GM12878 (cell line): Measurements from ENCODE around the gene HP1BP3. TPM values are rescaled to one million over a fixed set of nuclear protein-coding genes. Genes with fewer than 3 reads are reported as not detected.

ENCODE experiments used
- ATAC-seq: fragments of 200-7000 bp; cut with Tn5 transposase; 3 replicates; pipeline ENCODE4 v1.9.1; 2020; ENCODE audit warnings: mild to moderate bottlenecking, moderate library complexity
- BruUV-seq: library from RNA; stranded (reverse); fragments of 400-500 nt; replicated peaks from 2 replicates; lab custom pipeline; 2021; lab: Mats Ljungman, UMichigan
- CTCF ChIA-PET: fragments of 300-600 bp; sonication (Branson Sonifier 250); formaldehyde crosslinking; extraction: SDS; loops from one replicate; lab custom pipeline; 2021; ENCODE audit warnings: inconsistent platforms; lab: Yijun Ruan, JAX
- POLR2A ChIA-PET: fragments of 350-600 bp; formaldehyde crosslinking; extraction: SDS; loops from one replicate; lab custom pipeline; 2021; ENCODE audit warnings: inconsistent platforms; lab: Charles Lee
- RAD21 ChIA-PET: fragments of 300-600 bp; sonication (Branson Sonifier 250); formaldehyde crosslinking; loops from one replicate; lab custom pipeline; 2023; ENCODE audit warnings: antibody characterized with exemption; ENCODE audit not compliant: unreplicated experiment; lab: Charles Lee
- SMC1A ChIA-PET: fragments of 300-600 bp; sonication (Branson Sonifier 250); formaldehyde crosslinking; loops from one replicate; lab custom pipeline; 2023; ENCODE audit not compliant: unreplicated experiment, uncharacterized antibody; lab: Charles Lee
- DNase-seq: peaks from one replicate; pipeline ENCODE4 v3.0.0-alpha.2; 2011; ENCODE audit warnings: low read depth, low spot score
- FAIRE-seq: peaks from 3 replicates; lab custom pipeline; 2011; peaks lifted over from hg19 to GRCh38; lab: Jason Lieb, UNC
- H2AFZ ChIP-seq: 2 replicates; pipeline ENCODE4 v1.6.0; 2011; ENCODE audit warnings: low read depth, low read length, control low read depth; ENCODE audit not compliant: control insufficient read depth
- H3K27ac ChIP-seq: 2 replicates; pipeline ENCODE4 v1.5.1; 2011; ENCODE audit warnings: control low read depth; ENCODE audit not compliant: control insufficient read depth, insufficient read depth
- H3K27me3 ChIP-seq, 2 experiments: replicated peaks in 1 of 2; 2 replicates each; pipeline versions ENCODE4 v1.6.0 to v1.6.1; 2011; ENCODE audit warnings: low read length in 1 of 2; ENCODE audit not compliant: control insufficient read depth in 2 of 2, insufficient read depth in 2 of 2
- H3K36me3 ChIP-seq, 2 experiments: 2 replicates each; pipeline ENCODE4 v1.5.1; 2011; ENCODE audit warnings: low read length in 1 of 2; ENCODE audit not compliant: control insufficient read depth in 2 of 2, insufficient read depth in 2 of 2
- H3K4me1 ChIP-seq: 2 replicates; pipeline ENCODE4 v1.6.1; 2011; ENCODE audit warnings: mild to moderate bottlenecking, low read length, moderate library complexity, mixed read lengths; ENCODE audit not compliant: control insufficient read depth, insufficient read depth
- H3K4me2 ChIP-seq: 2 replicates; pipeline ENCODE4 v1.6.0; 2011; ENCODE audit warnings: control low read depth; ENCODE audit not compliant: control insufficient read depth, insufficient read depth
- H3K4me3 ChIP-seq: fragments of 200-600 bp; sonication (generic); 2 replicates; pipeline ENCODE4 v1.5.1; 2016
- H3K79me2 ChIP-seq: 2 replicates; pipeline ENCODE4 v1.6.0; 2011; ENCODE audit warnings: low read length; ENCODE audit not compliant: control insufficient read depth, insufficient read depth
- H3K9ac ChIP-seq: 2 replicates; pipeline ENCODE4 v1.8.0; 2011; ENCODE audit warnings: low read length, control low read depth, mixed read lengths; ENCODE audit not compliant: control insufficient read depth, insufficient read depth
- H3K9me3 ChIP-seq: replicated peaks from 3 replicates; pipeline ENCODE4 v1.5.1; 2011; ENCODE audit warnings: mild to moderate bottlenecking, low read length; ENCODE audit not compliant: control insufficient read depth, insufficient read depth
- H4K20me1 ChIP-seq: 2 replicates; pipeline ENCODE4 v1.6.0; 2011; ENCODE audit not compliant: control insufficient read depth, insufficient read depth
- BHLHE40 ChIP-seq, 2 experiments: fragments of 450-650 bp in 1 of 2; IDR thresholded peaks; 2 replicates each; pipeline ENCODE4 v1.6.1; 2011 to 2017; ENCODE audit warnings: low read depth in 2 of 2, borderline replicate concordance in 1 of 2, improper control_type of control experiment in 1 of 2, low read length in 1 of 2, mild to moderate bottlenecking in 1 of 2
- CBX5 ChIP-seq: sonication (generic); IDR thresholded peaks from 2 replicates; pipeline ENCODE4 v1.6.1; 2016; ENCODE audit warnings: low read depth, moderate library complexity, mild to moderate bottlenecking, inconsistent platforms
- HCFC1 ChIP-seq: fragments of 150-350 bp; IDR thresholded peaks from 2 replicates; pipeline ENCODE4 v1.6.1; 2014; ENCODE audit warnings: low read length
- IRF4 ChIP-seq: IDR thresholded peaks from 2 replicates; pipeline ENCODE4 v1.6.1; 2011; ENCODE audit warnings: low read depth, low read length
- KDM1A ChIP-seq: fragments of 200-600 bp; sonication (generic); IDR thresholded peaks from 2 replicates; pipeline ENCODE4 v1.6.1; 2016; ENCODE audit warnings: borderline replicate concordance
- MYC ChIP-seq: IDR thresholded peaks from 2 replicates; pipeline ENCODE4 v1.6.1; 2011; ENCODE audit warnings: mild to moderate bottlenecking, low read length, moderate library complexity, inconsistent platforms; ENCODE audit not compliant: insufficient read depth, insufficient replicate concordance, insufficient read length, severe bottlenecking
- NFIC ChIP-seq: IDR thresholded peaks from 2 replicates; pipeline ENCODE4 v1.6.1; 2012; ENCODE audit warnings: low read depth, mild to moderate bottlenecking, inconsistent platforms, low read length, moderate library complexity
- RCOR1 ChIP-seq: conservative IDR thresholded peaks from 2 replicates; pipeline ENCODE4 v1.6.1; 2012; ENCODE audit warnings: low read depth, low read length, improper control_type of control experiment
- SP1 ChIP-seq: IDR thresholded peaks from one replicate; pipeline ENCODE4 v1.6.1; 2011; ENCODE audit warnings: low read depth, low read length
- ZBED1 ChIP-seq: IDR thresholded peaks from 2 replicates; pipeline ENCODE4 v1.6.1; 2016; ENCODE audit warnings: borderline replicate concordance
- ZBTB33 ChIP-seq: fragments of 450-650 bp; IDR thresholded peaks from 2 replicates; pipeline ENCODE4 v1.6.1; 2017; ENCODE audit warnings: mild to moderate bottlenecking
- ZSCAN29 ChIP-seq: fragments of 450-650 bp; IDR thresholded peaks from 2 replicates; pipeline ENCODE4 v1.6.1; 2017; ENCODE audit warnings: mild to moderate bottlenecking, moderate library complexity
- WGBS: methylation state at CpG from one replicate; pipeline ENCODE4 v1.1.6; 2016; ENCODE audit warnings: low lambda C conversion rate; ENCODE audit not compliant: insufficient replicate concordance, insufficient coverage; ENCODE audit errors: missing lambda C conversion rate; 5-methylcytosine and 5-hydroxymethylcytosine counted together
- in situ Hi-C: fragments of 300-500 bp; cut with MboI; formaldehyde crosslinking; loops from 9 replicates; pipeline ENCODE4 v1.14.3; 2018; ENCODE audit warnings: mixed read lengths
- intact Hi-C: fragments of 100-400 bp; cut with micrococcal nuclease; formaldehyde crosslinking; loops from one replicate; pipeline ENCODE4 v1.14.2; 2022; ENCODE audit not compliant: unreplicated experiment
- polyA plus RNA-seq, 11 experiments: library from polyadenylated mRNA; depleted of rRNA in 4 of 11; unstranded in 6 of 11; stranded (reverse) in 5 of 11; fragments of >200 nt; fragmentation: Nextera tagmentation in 4 of 11; fragmentation: Illumina TruSeq in 1 of 11; extraction: Ambion mirVana in 4 of 11; extraction: Trizol in 1 of 11; gene quantifications; 1 replicate in 1 of 11; 2 replicates in 10 of 11; pipeline versions ENCODE4 v1.2.1 to v1.2.3, GENCODE V29; 2011 to 2016; ENCODE audit warnings: inconsistent platforms in 2 of 11, missing spikeins in 2 of 11, low read depth in 1 of 11
- total RNA-seq, 4 experiments: library from RNA; depleted of rRNA in 3 of 4; stranded (reverse); fragments of >200 nt in 3 of 4; fragmentation: Illumina TruSeq in 1 of 4; extraction: Trizol in 1 of 4; gene quantifications; 2 replicates each; pipeline versions ENCODE4 v1.2.1 to v1.2.3, GENCODE V29; 2013 to 2021
- TF ChIP-seq, protein P1 (sequence below): IDR thresholded peaks from 2 replicates; pipeline ENCODE4 v1.6.1; 2012; ENCODE audit warnings: low read length, inconsistent platforms
- TF ChIP-seq, protein P2 (sequence below): fragments of 150-350 bp; IDR thresholded peaks from 2 replicates; pipeline ENCODE4 v1.6.1; 2014; ENCODE audit warnings: mild to moderate bottlenecking, low read depth, low read length
- TF ChIP-seq, protein P3 (sequence below): IDR thresholded peaks from 2 replicates; pipeline ENCODE4 v1.6.1; 2012; ENCODE audit warnings: improper control_type of control experiment, low read depth, low read length; ENCODE audit not compliant: insufficient replicate concordance

Gene HP1BP3
- total and polyA plus RNA-seq, 10 of the 15 experiments (the other 5 are each of a cell fraction or from before 2014, with no cell fraction given): 32.6 to 188 (median 133) TPM

DNA sequence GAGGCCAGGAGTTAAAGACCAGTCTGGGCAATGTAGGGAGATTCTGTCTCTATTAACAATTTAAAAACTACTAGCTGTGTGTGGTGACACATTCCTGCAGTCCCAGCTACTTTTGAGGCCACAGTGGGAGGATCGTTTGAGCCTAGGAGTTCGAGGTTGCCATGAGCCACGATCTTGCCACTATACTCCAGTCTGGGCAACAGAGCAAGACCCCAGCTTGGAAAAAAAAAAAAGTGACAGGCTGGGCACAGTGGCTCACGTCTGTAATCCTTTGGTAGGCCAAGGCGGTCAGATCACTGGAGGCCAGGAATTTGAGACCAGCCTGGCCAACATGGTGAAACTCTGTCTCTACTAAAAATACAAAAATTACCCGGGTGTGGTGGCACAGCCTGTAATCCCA lies 26.8 kb downstream of the HP1BP3 start:
- no peak overlapping the region for H3K27ac ChIP-seq
- H4K20me1 ChIP-seq: no peaks in the 10 kb centered on the region
- POLR2A ChIA-PET: interaction anchor here (0.5 kb wide), 1 partner anchor 271 kb away, joined by 4 read pairs; no protein-coding TSS in a partner anchor
- intact Hi-C loops: no loop called here
- peaks cover 8 to 52% of the 10 kb centered on the region in 2 experiments for H3K36me3 ChIP-seq
- H3K9ac ChIP-seq: no peak overlapping the region
- CTCF ChIA-PET: no interaction called here
- no peak overlapping the region for H3K4me3 ChIP-seq
- no peak for TF ChIP-seq ZBED1
- no peak for TF ChIP-seq IRF4
- TF ChIP-seq BHLHE40 (IDR thresholded peaks at IDR 0.05; ENCODE audit: borderline replicate concordance in 1 of 2, low read depth in 2 of 2, low read length in 1 of 2): no peak
- TF ChIP-seq, protein P1, sequence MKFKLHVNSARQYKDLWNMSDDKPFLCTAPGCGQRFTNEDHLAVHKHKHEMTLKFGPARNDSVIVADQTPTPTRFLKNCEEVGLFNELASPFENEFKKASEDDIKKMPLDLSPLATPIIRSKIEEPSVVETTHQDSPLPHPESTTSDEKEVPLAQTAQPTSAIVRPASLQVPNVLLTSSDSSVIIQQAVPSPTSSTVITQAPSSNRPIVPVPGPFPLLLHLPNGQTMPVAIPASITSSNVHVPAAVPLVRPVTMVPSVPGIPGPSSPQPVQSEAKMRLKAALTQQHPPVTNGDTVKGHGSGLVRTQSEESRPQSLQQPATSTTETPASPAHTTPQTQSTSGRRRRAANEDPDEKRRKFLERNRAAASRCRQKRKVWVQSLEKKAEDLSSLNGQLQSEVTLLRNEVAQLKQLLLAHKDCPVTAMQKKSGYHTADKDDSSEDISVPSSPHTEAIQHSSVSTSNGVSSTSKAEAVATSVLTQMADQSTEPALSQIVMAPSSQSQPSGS: no peak
- TF ChIP-seq ZBTB33: no peak
- TF ChIP-seq MYC: no peak
- TF ChIP-seq NFIC: no peak
- TF ChIP-seq, protein P2, sequence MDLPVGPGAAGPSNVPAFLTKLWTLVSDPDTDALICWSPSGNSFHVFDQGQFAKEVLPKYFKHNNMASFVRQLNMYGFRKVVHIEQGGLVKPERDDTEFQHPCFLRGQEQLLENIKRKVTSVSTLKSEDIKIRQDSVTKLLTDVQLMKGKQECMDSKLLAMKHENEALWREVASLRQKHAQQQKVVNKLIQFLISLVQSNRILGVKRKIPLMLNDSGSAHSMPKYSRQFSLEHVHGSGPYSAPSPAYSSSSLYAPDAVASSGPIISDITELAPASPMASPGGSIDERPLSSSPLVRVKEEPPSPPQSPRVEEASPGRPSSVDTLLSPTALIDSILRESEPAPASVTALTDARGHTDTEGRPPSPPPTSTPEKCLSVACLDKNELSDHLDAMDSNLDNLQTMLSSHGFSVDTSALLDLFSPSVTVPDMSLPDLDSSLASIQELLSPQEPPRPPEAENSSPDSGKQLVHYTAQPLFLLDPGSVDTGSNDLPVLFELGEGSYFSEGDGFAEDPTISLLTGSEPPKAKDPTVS: no peak
- TF ChIP-seq HCFC1: no peak
- no peak for TF ChIP-seq SP1
- TF ChIP-seq, protein P3, sequence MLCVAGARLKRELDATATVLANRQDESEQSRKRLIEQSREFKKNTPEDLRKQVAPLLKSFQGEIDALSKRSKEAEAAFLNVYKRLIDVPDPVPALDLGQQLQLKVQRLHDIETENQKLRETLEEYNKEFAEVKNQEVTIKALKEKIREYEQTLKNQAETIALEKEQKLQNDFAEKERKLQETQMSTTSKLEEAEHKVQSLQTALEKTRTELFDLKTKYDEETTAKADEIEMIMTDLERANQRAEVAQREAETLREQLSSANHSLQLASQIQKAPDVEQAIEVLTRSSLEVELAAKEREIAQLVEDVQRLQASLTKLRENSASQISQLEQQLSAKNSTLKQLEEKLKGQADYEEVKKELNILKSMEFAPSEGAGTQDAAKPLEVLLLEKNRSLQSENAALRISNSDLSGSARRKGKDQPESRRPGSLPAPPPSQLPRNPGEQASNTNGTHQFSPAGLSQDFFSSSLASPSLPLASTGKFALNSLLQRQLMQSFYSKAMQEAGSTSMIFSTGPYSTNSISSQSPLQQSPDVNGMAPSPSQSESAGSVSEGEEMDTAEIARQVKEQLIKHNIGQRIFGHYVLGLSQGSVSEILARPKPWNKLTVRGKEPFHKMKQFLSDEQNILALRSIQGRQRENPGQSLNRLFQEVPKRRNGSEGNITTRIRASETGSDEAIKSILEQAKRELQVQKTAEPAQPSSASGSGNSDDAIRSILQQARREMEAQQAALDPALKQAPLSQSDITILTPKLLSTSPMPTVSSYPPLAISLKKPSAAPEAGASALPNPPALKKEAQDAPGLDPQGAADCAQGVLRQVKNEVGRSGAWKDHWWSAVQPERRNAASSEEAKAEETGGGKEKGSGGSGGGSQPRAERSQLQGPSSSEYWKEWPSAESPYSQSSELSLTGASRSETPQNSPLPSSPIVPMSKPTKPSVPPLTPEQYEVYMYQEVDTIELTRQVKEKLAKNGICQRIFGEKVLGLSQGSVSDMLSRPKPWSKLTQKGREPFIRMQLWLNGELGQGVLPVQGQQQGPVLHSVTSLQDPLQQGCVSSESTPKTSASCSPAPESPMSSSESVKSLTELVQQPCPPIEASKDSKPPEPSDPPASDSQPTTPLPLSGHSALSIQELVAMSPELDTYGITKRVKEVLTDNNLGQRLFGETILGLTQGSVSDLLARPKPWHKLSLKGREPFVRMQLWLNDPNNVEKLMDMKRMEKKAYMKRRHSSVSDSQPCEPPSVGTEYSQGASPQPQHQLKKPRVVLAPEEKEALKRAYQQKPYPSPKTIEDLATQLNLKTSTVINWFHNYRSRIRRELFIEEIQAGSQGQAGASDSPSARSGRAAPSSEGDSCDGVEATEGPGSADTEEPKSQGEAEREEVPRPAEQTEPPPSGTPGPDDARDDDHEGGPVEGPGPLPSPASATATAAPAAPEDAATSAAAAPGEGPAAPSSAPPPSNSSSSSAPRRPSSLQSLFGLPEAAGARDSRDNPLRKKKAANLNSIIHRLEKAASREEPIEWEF: no peak
- TF ChIP-seq ZSCAN29: no peak
- TF ChIP-seq RCOR1: no peak
- TF ChIP-seq CBX5: no peak
- TF ChIP-seq KDM1A: no peak
- WGBS: 95% methylated on average over 6 of the region's 6 CpGs
- DNase-seq (no peak), FAIRE-seq (no peak), ATAC-seq (no peak)
- H3K9me3 ChIP-seq: no peaks in the 10 kb centered on the region
- no peaks in the 10 kb centered on the region for H3K27me3 ChIP-seq
- no peak overlapping the region for H2AFZ ChIP-seq
- no peaks in the 10 kb centered on the region for H3K4me1 ChIP-seq
- H3K4me2 ChIP-seq: no peak overlapping the region
- no peaks in the 10 kb centered on the region for H3K79me2 ChIP-seq
- RAD21 ChIA-PET: no interaction called here
- BruUV-seq: no TSS peak
- in situ Hi-C loops: loop anchor here (25.0 kb wide), 2 partner anchors 952 to 1573 kb away; no protein-coding TSS in a partner anchor
- SMC1A ChIA-PET: no interaction called here
